ENCODE measurements around the gene ZNF888. TPM values are rescaled to one million over a fixed set of nuclear protein-coding genes. Genes with fewer than 3 reads are reported as not detected.

Gene ZNF888
- 0.38 TPM in 1 of 2 replicates, not detected in the other for polyA plus RNA-seq

GRCh38 chr19:52922841-52923777 is at the start of gene ZNF888:
Gene ZNF888, minus strand, starts transcription at chr19:52923428. Its CDS starts 5,555 bp downstream, at chr19:52917873.

GRCh38 chr19:52962394-52963246 is 39.4 kb upstream of the ZNF888 start, which contains the start of gene ZNF816:
Gene ZNF816, minus strand, starts transcription at chr19:52962881. Its CDS starts 6,792 bp downstream, at chr19:52956089.

GRCh38 chr19:52897138-52897935 is 25.9 kb downstream of the ZNF888 start, which contains the start of gene ZNF320:
Gene ZNF320, minus strand, starts transcription at chr19:52897635. Its CDS starts 7,380 bp downstream, at chr19:52890255.

GRCh38 chr19:52857378-52858191 is 65.6 kb downstream of the ZNF888 start, which contains the start of gene ZNF468:
Gene ZNF468, minus strand, starts transcription at chr19:52857619. Its CDS starts 3,347 bp downstream, at chr19:52854272.

Other genes starting within 250 kb of the ZNF888 start
- 3.1 and 5.0 TPM in 2 replicates for gene ZNF611, start 188.4 kb downstream of the ZNF888 start, polyA plus RNA-seq
- gene ZNF600, start 136.6 kb downstream of the ZNF888 start, polyA plus RNA-seq = 0.93 and 4.1 TPM in 2 replicates
- 4.6 and 6.3 TPM in 2 replicates for gene ZNF28, start 101.8 kb downstream of the ZNF888 start, polyA plus RNA-seq
- gene ZNF468, start 65.8 kb downstream of the ZNF888 start, polyA plus RNA-seq = 4.8 and 10.1 TPM in 2 replicates
- gene ZNF320, start 25.8 kb downstream of the ZNF888 start, polyA plus RNA-seq = 4.9 and 10.2 TPM in 2 replicates
- 1.2 and 7.5 TPM in 2 replicates for gene ZNF816, start 39.5 kb upstream of the ZNF888 start, polyA plus RNA-seq
- gene ERVV-1, start 90.5 kb upstream of the ZNF888 start, polyA plus RNA-seq = not detected in 2 replicates
- gene ERVV-2, start 121.3 kb upstream of the ZNF888 start, polyA plus RNA-seq = not detected in 2 replicates
- gene ZNF160, start 180.0 kb upstream of the ZNF888 start, polyA plus RNA-seq = 6.8 and 8.2 TPM in 2 replicates
- gene ZNF415, start 209.5 kb upstream of the ZNF888 start, polyA plus RNA-seq = 46.1 and 56.6 TPM in 2 replicates
- 4.1 and 5.0 TPM in 2 replicates for gene ZNF347, start 235.6 kb upstream of the ZNF888 start, polyA plus RNA-seq

Measured in Purkinje cell (primary cell).